Prostate gland (tissue), 2 donors: ENCODE results near the gene SSH2. TPM values are rescaled to one million over a fixed set of nuclear protein-coding genes. Genes with fewer than 3 reads are reported as not detected.

Experiments used
- DNase-seq: peaks from one replicate; pipeline ENCODE4 v3.0.0-alpha.2; 2019; ENCODE audit warnings: low spot score
- H3K27ac ChIP-seq, 2 donors: fragments of 200-600 bp; sonication (generic); 2 replicates each; pipeline ENCODE4 v1.5.1; 2017 to 2019
- H3K27me3 ChIP-seq: fragments of 200-600 bp; sonication (generic); replicated peaks from 2 replicates; pipeline ENCODE4 v1.5.1; 2019; ENCODE audit not compliant: insufficient read depth
- H3K36me3 ChIP-seq, 2 donors: fragments of 200-600 bp; sonication (generic); 1 replicate in 1 of 2; 2 replicates in 1 of 2; pipeline versions ENCODE4 v1.5.1 to v1.8.1; 2017 to 2019
- H3K4me1 ChIP-seq: fragments of 200-600 bp; sonication (generic); replicated peaks from 2 replicates; pipeline ENCODE4 v1.5.1; 2019
- H3K4me3 ChIP-seq, 2 donors: fragments of 200-600 bp; sonication (generic); 2 replicates each; pipeline ENCODE4 v1.5.1; 2017 to 2019
- H3K9me3 ChIP-seq: fragments of 200-600 bp; sonication (generic); 2 replicates; pipeline ENCODE4 v1.5.1; 2017
- POLR2A ChIP-seq: fragments of 450-650 bp; IDR thresholded peaks from one replicate; pipeline ENCODE4 v1.6.1; 2016; ENCODE audit warnings: antibody characterized with exemption, mild to moderate bottlenecking
- POLR2AphosphoS5 ChIP-seq: sonication (generic); formaldehyde crosslinking; IDR thresholded peaks from one replicate; pipeline ENCODE4 v1.6.1; 2017; ENCODE audit warnings: antibody characterized with exemption
- WGBS: methylation state at CpG from one replicate; pipeline ENCODE4 v1.1.5; 2018; 5-methylcytosine and 5-hydroxymethylcytosine counted together
- intact Hi-C: fragments of 100-400 bp; cut with DNase I; formaldehyde crosslinking; loops from one replicate; pipeline ENCODE4 v1.14.2; 2022
- total RNA-seq, 2 donors: library from RNA; depleted of rRNA; stranded (reverse); fragments of >200 nt; gene quantifications; one replicate each; pipeline ENCODE4 v1.1.0, GENCODE V29; 2016
- TF ChIP-seq, protein P1 (sequence below), 4 experiments: fragments of 200-600 bp in 2 of 4; fragments of 450-650 bp in 2 of 4; sonication (generic) in 2 of 4; IDR thresholded peaks; 1 replicate in 3 of 4; 2 replicates in 1 of 4; pipeline ENCODE4 v1.5.1; 2016 to 2019; ENCODE audit warnings: antibody characterized with exemption in 4 of 4, mild to moderate bottlenecking in 2 of 4, moderate library complexity in 2 of 4

Gene SSH2
- total RNA-seq, 2 donors from 2014 or later = 10.1 to 27.5 TPM

GRCh38 chr17:29753845-29754439 lies 176.1 kb downstream of the SSH2 start:
- WGBS = 87% methylated on average over 2 of the region's 2 CpGs
- TF ChIP-seq, protein P1, sequence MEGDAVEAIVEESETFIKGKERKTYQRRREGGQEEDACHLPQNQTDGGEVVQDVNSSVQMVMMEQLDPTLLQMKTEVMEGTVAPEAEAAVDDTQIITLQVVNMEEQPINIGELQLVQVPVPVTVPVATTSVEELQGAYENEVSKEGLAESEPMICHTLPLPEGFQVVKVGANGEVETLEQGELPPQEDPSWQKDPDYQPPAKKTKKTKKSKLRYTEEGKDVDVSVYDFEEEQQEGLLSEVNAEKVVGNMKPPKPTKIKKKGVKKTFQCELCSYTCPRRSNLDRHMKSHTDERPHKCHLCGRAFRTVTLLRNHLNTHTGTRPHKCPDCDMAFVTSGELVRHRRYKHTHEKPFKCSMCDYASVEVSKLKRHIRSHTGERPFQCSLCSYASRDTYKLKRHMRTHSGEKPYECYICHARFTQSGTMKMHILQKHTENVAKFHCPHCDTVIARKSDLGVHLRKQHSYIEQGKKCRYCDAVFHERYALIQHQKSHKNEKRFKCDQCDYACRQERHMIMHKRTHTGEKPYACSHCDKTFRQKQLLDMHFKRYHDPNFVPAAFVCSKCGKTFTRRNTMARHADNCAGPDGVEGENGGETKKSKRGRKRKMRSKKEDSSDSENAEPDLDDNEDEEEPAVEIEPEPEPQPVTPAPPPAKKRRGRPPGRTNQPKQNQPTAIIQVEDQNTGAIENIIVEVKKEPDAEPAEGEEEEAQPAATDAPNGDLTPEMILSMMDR (IDR thresholded peaks at IDR 0.05) = no peak
- TF ChIP-seq POLR2AphosphoS5 (no peak), POLR2A (no peak)
- intact Hi-C loops = no loop called here

GRCh38 chr17:29749045-29749825 lies 180.8 kb downstream of the SSH2 start:
- no peak overlapping the region for H3K27ac ChIP-seq
- TF ChIP-seq, protein P1 (IDR thresholded peaks at IDR 0.05) = no peak
- TF ChIP-seq POLR2AphosphoS5 (no peak), POLR2A (no peak)

More at GRCh38 chr17:29753845-29754439, 176.1 kb downstream of the SSH2 start:
- no peaks in the 10 kb centered on the region for H3K36me3 ChIP-seq
- no peak overlapping the region for H3K4me3 ChIP-seq
- no peaks in the 10 kb centered on the region for H3K27me3 ChIP-seq
- no peaks in the 10 kb centered on the region for H3K4me1 ChIP-seq
- H3K27ac ChIP-seq = no peak overlapping the region
- H3K9me3 ChIP-seq = no peaks in the 10 kb centered on the region
- no peak for DNase-seq

GRCh38 chr17:29748400-29748799 lies 181.6 kb downstream of the SSH2 start:
- Histone ChIP-seq H3K9me3 (no peaks in the 10 kb centered on the region), H3K36me3 (no peaks in the 10 kb centered on the region), H3K4me1 (peaks cover 5% of the 10 kb centered on the region), H3K4me3 (no peak overlapping the region), H3K27ac (no peak overlapping the region), H3K27me3 (no peaks in the 10 kb centered on the region)
- no peak for DNase-seq
- TF ChIP-seq POLR2AphosphoS5 = no peak
- TF ChIP-seq, protein P1 (IDR thresholded peaks at IDR 0.05) = no peak
- TF ChIP-seq POLR2A = no peak
- intact Hi-C loops = no loop called here
- WGBS = 95% methylated on average over 1 of the region's 1 CpG

More at GRCh38 chr17:29749045-29749825, 180.8 kb downstream of the SSH2 start:
- Histone ChIP-seq H3K4me3 (no peak overlapping the region), H3K9me3 (no peaks in the 10 kb centered on the region), H3K4me1 (peaks cover 3% of the 10 kb centered on the region), H3K36me3 (no peaks in the 10 kb centered on the region), H3K27me3 (no peaks in the 10 kb centered on the region)
- intact Hi-C loops = no loop called here
- 96% methylated on average over 5 of the region's 5 CpGs for WGBS
- no peak for DNase-seq

GRCh38 chr17:29747660-29748059 lies 182.4 kb downstream of the SSH2 start:
- no peaks in the 10 kb centered on the region for H3K9me3 ChIP-seq
- no peaks in the 10 kb centered on the region for H3K27me3 ChIP-seq
- no peak overlapping the region for H3K4me3 ChIP-seq
- intact Hi-C loops = no loop called here
- peaks cover 5% of the 10 kb centered on the region for H3K4me1 ChIP-seq
- H3K27ac ChIP-seq = no peak overlapping the region
- DNase-seq = no peak
- 70% methylated on average over 1 of the region's 1 CpG for WGBS
- no peaks in the 10 kb centered on the region for H3K36me3 ChIP-seq
- TF ChIP-seq POLR2AphosphoS5 (no peak), POLR2A (no peak)
- TF ChIP-seq, protein P1 (IDR thresholded peaks at IDR 0.05) = no peak
